Measurements from ENCODE around the gene PIP5K1B.

GRCh38 chr9:68970151-68970550, 265.1 kb downstream of the PIP5K1B start:
- TF ChIP-seq CTCF (conservative IDR thresholded peaks at IDR 0.05; ENCODE audit: low read depth, low read length) (no peak), EZH2 (IDR thresholded peaks at IDR 0.05; ENCODE audit: low read length, unreplicated experiment) (no peak), EZH2phosphoT487 (IDR thresholded peaks at IDR 0.05; ENCODE audit: borderline replicate concordance, low read length) (no peak)

All from PC-3 (cell line).